ENCODE measurements around the gene JUN.

- TF ChIP-seq POLR2AphosphoS5 (IDR thresholded peaks at IDR 0.05) (no peak), CTCF (IDR thresholded peaks at IDR 0.05 in 8 of 11, conservative IDR thresholded peaks at IDR 0.05 in 3 of 11) (no peak), POLR2A (IDR thresholded peaks at IDR 0.05) (no peak)
These were observed 21.2 kb upstream of the JUN start for GRCh38 chr1:58804853-58805565.
